Caco-2 (cell line): ENCODE results near the gene RRAS2. TPM values are rescaled to one million over a fixed set of nuclear protein-coding genes. Genes with fewer than 3 reads are reported as not detected.

Experiments
- BruUV-seq: library from RNA; stranded (reverse); fragments of 400-500 nt; replicated peaks from 2 replicates; lab custom pipeline; 2021; lab: Mats Ljungman, UMichigan
- CTCF ChIA-PET: fragments of 300-600 bp; sonication (Branson Sonifier 250); formaldehyde crosslinking; loops from one replicate; lab custom pipeline; 2022; ENCODE audit warnings: antibody characterized with exemption; lab: Charles Lee
- POLR2A ChIA-PET: fragments of 300-600 bp; sonication (Branson Sonifier 250); formaldehyde crosslinking; loops from one replicate; lab custom pipeline; 2022; ENCODE audit warnings: antibody characterized with exemption; lab: Charles Lee
- DNase-seq, 2 experiments: peaks; one replicate each; pipeline versions ENCODE4 v3.0.0 to v3.0.0-alpha.2; 2020 to 2022
- H3K27me3 ChIP-seq: replicated peaks from 2 replicates; pipeline ENCODE4 v1.6.0; 2011; ENCODE audit warnings: low read length; ENCODE audit not compliant: control insufficient read depth, insufficient read depth
- H3K36me3 ChIP-seq: 2 replicates; pipeline ENCODE4 v1.5.1; 2011; ENCODE audit warnings: low read length; ENCODE audit not compliant: control insufficient read depth, insufficient read depth
- H3K4me1 ChIP-seq: fragments of 250-450 bp; sonication (Bioruptor Pico); 2 replicates; pipeline ENCODE4 v1.5.1; 2020; ENCODE audit warnings: mild to moderate bottlenecking
- H3K4me3 ChIP-seq: 2 replicates; pipeline ENCODE4 v1.5.1; 2011; ENCODE audit warnings: low read depth, mild to moderate bottlenecking, control low read depth, low read length
- H3K9me3 ChIP-seq: fragments of 250-450 bp; sonication (Bioruptor Pico); 2 replicates; pipeline ENCODE4 v1.5.1; 2020; ENCODE audit warnings: mild to moderate bottlenecking, moderate library complexity
- H3K27ac Mint-ChIP-seq: one replicate; pipeline ENCODE4 v1.8.0; 2022; ENCODE audit warnings: mixed read lengths; ENCODE audit not compliant: unreplicated experiment
- H3K27me3 Mint-ChIP-seq: one replicate; pipeline ENCODE4 v1.8.0; 2022; ENCODE audit warnings: mixed read lengths; ENCODE audit not compliant: insufficient read depth, unreplicated experiment
- H3K36me3 Mint-ChIP-seq: one replicate; pipeline ENCODE4 v1.8.0; 2022; ENCODE audit warnings: mild to moderate bottlenecking, mixed read lengths; ENCODE audit not compliant: insufficient read depth, unreplicated experiment
- H3K4me1 Mint-ChIP-seq: one replicate; pipeline ENCODE4 v1.8.0; 2022; ENCODE audit warnings: low read depth, mixed read lengths; ENCODE audit not compliant: unreplicated experiment
- H3K4me3 Mint-ChIP-seq: one replicate; pipeline ENCODE4 v1.8.0; 2022; ENCODE audit warnings: mild to moderate bottlenecking, moderate library complexity, mixed read lengths; ENCODE audit not compliant: unreplicated experiment
- H3K9me3 Mint-ChIP-seq: one replicate; pipeline ENCODE4 v1.8.0; 2022; ENCODE audit warnings: mixed read lengths; ENCODE audit not compliant: unreplicated experiment
- CTCF ChIP-seq, 2 experiments: fragments of 200-600 bp in 1 of 2; IDR thresholded peaks; 1 replicate in 1 of 2; 2 replicates in 1 of 2; pipeline versions ENCODE4 v1.5.1 to v1.8.0; 2011 to 2022; ENCODE audit warnings: antibody characterized with exemption in 1 of 2, control low read depth in 1 of 2, inconsistent platforms in 1 of 2, low read depth in 1 of 2, low read length in 1 of 2, mild to moderate bottlenecking in 1 of 2, moderate library complexity in 1 of 2; ENCODE audit not compliant: insufficient read depth in 1 of 2, severe bottlenecking in 1 of 2, unreplicated experiment in 1 of 2
- intact Hi-C: fragments of 100-400 bp; cut with micrococcal nuclease; formaldehyde crosslinking; loops from one replicate; pipeline ENCODE4 v1.10.0; 2022; ENCODE audit not compliant: unreplicated experiment
- total RNA-seq: library from RNA; stranded (reverse); gene quantifications from 2 replicates; pipeline ENCODE4 v1.2.3, GENCODE V29; 2022

Gene RRAS2
- total RNA-seq, 1 experiment from 2014 or later = 94.7 TPM

- BruUV-seq = no TSS peak
- H3K4me1 Mint-ChIP-seq = no peaks in the 10 kb centered on the region
Measured at GRCh38 chr11:14306481-14306880, 52.5 kb downstream of the RRAS2 start.

GRCh38 chr11:14305649-14306048 is 53.3 kb downstream of the RRAS2 start:
- Mint-ChIP-seq H3K4me3 (no peak overlapping the region), H3K36me3 (peaks cover 6% of the 10 kb centered on the region), H3K9me3 (no peaks in the 10 kb centered on the region), H3K4me1 (no peaks in the 10 kb centered on the region), H3K27ac (no peak overlapping the region), H3K27me3 (no peaks in the 10 kb centered on the region)
- no peaks in the 10 kb centered on the region for H3K36me3 ChIP-seq
- ChIA-PET CTCF (interaction anchor here (1.4 to 1.7 kb wide), 2 partner anchors 113 to 150 kb away, joined by 5 to 9 read pairs; no protein-coding TSS in a partner anchor), POLR2A (no interaction called here)
- no TSS peak for BruUV-seq
- H3K4me3 ChIP-seq = no peak overlapping the region
- no peaks in the 10 kb centered on the region for H3K9me3 ChIP-seq
- H3K4me1 ChIP-seq = peaks cover 29% of the 10 kb centered on the region
- no peaks in the 10 kb centered on the region for H3K27me3 ChIP-seq
- no peak for TF ChIP-seq CTCF (IDR thresholded peaks at IDR 0.05; ENCODE audit: insufficient read depth in 1 of 2, low read depth in 1 of 2, low read length in 1 of 2, severe bottlenecking in 1 of 2, unreplicated experiment in 1 of 2)
- intact Hi-C loops = loop anchor here (5.0 kb wide), 1 partner anchor 67 kb away; no protein-coding TSS in a partner anchor
- no peak for DNase-seq

More at GRCh38 chr11:14306481-14306880, 52.5 kb downstream of the RRAS2 start:
- H3K9me3 ChIP-seq = no peaks in the 10 kb centered on the region
- H3K4me3 ChIP-seq = no peak overlapping the region
- Mint-ChIP-seq H3K36me3 (peaks cover 6% of the 10 kb centered on the region), H3K27me3 (no peaks in the 10 kb centered on the region), H3K27ac (no peak overlapping the region), H3K4me3 (no peak overlapping the region), H3K9me3 (no peaks in the 10 kb centered on the region)
- CTCF ChIA-PET = interaction anchor here (1.4 kb wide), 1 partner anchor 112 kb away, joined by 9 read pairs; no protein-coding TSS in a partner anchor
- H3K36me3 ChIP-seq = no peaks in the 10 kb centered on the region
- H3K27me3 ChIP-seq = no peaks in the 10 kb centered on the region
- intact Hi-C loops = loop anchor here (5.0 kb wide), 1 partner anchor 66 kb away; no protein-coding TSS in a partner anchor
- POLR2A ChIA-PET = no interaction called here
- DNase-seq = no peak
- TF ChIP-seq CTCF (IDR thresholded peaks at IDR 0.05; ENCODE audit: insufficient read depth in 1 of 2, low read depth in 1 of 2, low read length in 1 of 2, severe bottlenecking in 1 of 2, unreplicated experiment in 1 of 2) = peak; percentile 19 to 28
- peaks cover 36% of the 10 kb centered on the region for H3K4me1 ChIP-seq

GRCh38 chr11:14304601-14305000 is 54.4 kb downstream of the RRAS2 start:
- no peaks in the 10 kb centered on the region for H3K36me3 ChIP-seq
- Mint-ChIP-seq H3K27ac (no peak overlapping the region), H3K9me3 (no peaks in the 10 kb centered on the region), H3K27me3 (no peaks in the 10 kb centered on the region), H3K4me1 (no peaks in the 10 kb centered on the region), H3K36me3 (peaks cover 6% of the 10 kb centered on the region), H3K4me3 (no peak overlapping the region)
- TF ChIP-seq CTCF (IDR thresholded peaks at IDR 0.05; ENCODE audit: insufficient read depth in 1 of 2, low read depth in 1 of 2, low read length in 1 of 2, severe bottlenecking in 1 of 2, unreplicated experiment in 1 of 2) = no peak
- no TSS peak for BruUV-seq
- DNase-seq = no peak
- intact Hi-C loops = no loop called here
- ChIA-PET POLR2A (no interaction called here), CTCF (interaction anchor here (0.6 to 1.7 kb wide), 2 partner anchors 151 to 887 kb away, joined by 4 to 5 read pairs; no protein-coding TSS in a partner anchor)
- peaks cover 20% of the 10 kb centered on the region for H3K4me1 ChIP-seq
- no peaks in the 10 kb centered on the region for H3K27me3 ChIP-seq
- no peaks in the 10 kb centered on the region for H3K9me3 ChIP-seq
- no peak overlapping the region for H3K4me3 ChIP-seq
